Measurements from ENCODE around the gene SLC16A11.

The SLC16A11 gene

DNA sequence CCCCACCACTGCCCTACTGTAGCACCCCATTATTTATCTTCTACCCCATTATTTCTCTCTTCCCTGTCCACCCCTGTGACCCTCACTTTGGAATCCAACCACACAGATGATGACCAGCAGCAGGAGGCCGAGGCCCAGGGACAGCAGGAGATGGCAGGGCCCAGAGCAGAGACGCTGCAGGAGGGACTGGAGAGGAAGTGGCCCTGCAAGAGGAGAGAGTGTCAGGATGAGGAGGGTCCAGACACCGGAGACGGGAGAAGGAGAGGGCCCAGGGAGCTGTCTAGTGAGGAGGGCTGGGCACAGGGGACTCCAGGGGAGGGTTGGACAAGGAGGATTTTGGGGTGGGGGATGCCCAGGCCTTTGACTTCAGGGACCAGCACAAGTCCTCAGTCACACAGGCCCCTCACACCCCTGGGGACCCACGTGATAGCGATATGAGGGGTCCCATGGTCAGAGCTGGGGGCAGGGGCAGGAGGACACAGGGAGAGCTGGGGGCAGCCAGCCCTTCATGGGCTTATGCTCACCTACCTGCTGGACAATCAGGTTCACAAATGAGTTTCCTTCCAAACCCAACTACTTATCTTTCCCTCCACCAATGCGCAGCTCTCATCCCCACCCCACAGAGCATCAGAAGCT is 34.1 kb upstream of the SLC16A11 start:
- H3K79me2 ChIP-seq (ENCODE audit: insufficient read depth, low read length) = no peaks in the 10 kb centered on the region
- no peak overlapping the region for H3K27ac ChIP-seq (ENCODE audit: low read depth, low read length, poor library complexity, severe bottlenecking)
- no peaks in the 10 kb centered on the region for H3K9me3 ChIP-seq (ENCODE audit: low read length)
- no peaks in the 10 kb centered on the region for H3K9me2 ChIP-seq (ENCODE audit: low read depth, low read length)
- no peaks in the 10 kb centered on the region for H4K20me1 ChIP-seq (ENCODE audit: insufficient read depth, low read length)
- H3K4me1 ChIP-seq (ENCODE audit: insufficient read depth, low read length, severe bottlenecking) = no peaks in the 10 kb centered on the region
- H3K9ac ChIP-seq (ENCODE audit: low read length) = no peak overlapping the region
- peaks cover 2% of the 10 kb centered on the region; the same call in 1 of the 2 replicates for H3K27me3 ChIP-seq (ENCODE audit: insufficient read depth, low read length)
- TF ChIP-seq CTCF (IDR thresholded peaks at IDR 0.05; ENCODE audit: low read length) = no peak
- no peak for TF ChIP-seq EZH2 (IDR thresholded peaks at IDR 0.05; ENCODE audit: borderline replicate concordance, low read length)
- no peak overlapping the region for H3K4me2 ChIP-seq (ENCODE audit: low read length)
- H3F3A ChIP-seq (ENCODE audit: insufficient read depth, low read length) = no peaks in the 10 kb centered on the region
- H3K36me3 ChIP-seq (ENCODE audit: insufficient read depth, low read length) = no peaks in the 10 kb centered on the region
- H3K4me3 ChIP-seq (ENCODE audit: low read depth, low read length, poor library complexity, severe bottlenecking) = no peak overlapping the region
- H2AFZ ChIP-seq (ENCODE audit: low read length) = no peak overlapping the region

- no peak overlapping the region for H3K27ac ChIP-seq (ENCODE audit: low read depth, low read length, poor library complexity, severe bottlenecking)
- no peak overlapping the region for H2AFZ ChIP-seq (ENCODE audit: low read length)
- no peaks in the 10 kb centered on the region for H3K9me2 ChIP-seq (ENCODE audit: low read depth, low read length)
- H3K79me2 ChIP-seq (ENCODE audit: insufficient read depth, low read length) = no peaks in the 10 kb centered on the region
- no peak overlapping the region for H3K9ac ChIP-seq (ENCODE audit: low read length)
- H3F3A ChIP-seq (ENCODE audit: insufficient read depth, low read length) = no peaks in the 10 kb centered on the region
- no peak for TF ChIP-seq EZH2 (IDR thresholded peaks at IDR 0.05; ENCODE audit: borderline replicate concordance, low read length)
- H3K4me2 ChIP-seq (ENCODE audit: low read length) = no peak overlapping the region
- no peaks in the 10 kb centered on the region for H3K9me3 ChIP-seq (ENCODE audit: low read length)
- no peaks in the 10 kb centered on the region for H3K4me1 ChIP-seq (ENCODE audit: insufficient read depth, low read length, severe bottlenecking)
- H3K4me3 ChIP-seq (ENCODE audit: low read depth, low read length, poor library complexity, severe bottlenecking) = no peak overlapping the region
- no peaks in the 10 kb centered on the region for H3K36me3 ChIP-seq (ENCODE audit: insufficient read depth, low read length)
- H4K20me1 ChIP-seq (ENCODE audit: insufficient read depth, low read length) = no peaks in the 10 kb centered on the region
- H3K27me3 ChIP-seq (ENCODE audit: insufficient read depth, low read length) = peaks cover 2% of the 10 kb centered on the region; the same call in 1 of the 2 replicates
Measured at GRCh38 chr17:7074931-7075330, 31.0 kb upstream of the SLC16A11 start.

- TF ChIP-seq EZH2 (IDR thresholded peaks at IDR 0.05; ENCODE audit: borderline replicate concordance, low read length) (no peak), CTCF (IDR thresholded peaks at IDR 0.05; ENCODE audit: low read length) (no peak)
- H3K27me3 ChIP-seq (ENCODE audit: insufficient read depth, low read length) = peaks cover 8% of the 10 kb centered on the region; the same call in 1 of the 2 replicates
- no peaks in the 10 kb centered on the region for H3F3A ChIP-seq (ENCODE audit: insufficient read depth, low read length)
- no peak overlapping the region for H3K9ac ChIP-seq (ENCODE audit: low read length)
- no peaks in the 10 kb centered on the region for H3K79me2 ChIP-seq (ENCODE audit: insufficient read depth, low read length)
- no peaks in the 10 kb centered on the region; the same call in 1 of the 2 replicates for H3K36me3 ChIP-seq (ENCODE audit: insufficient read depth, low read length)
- H4K20me1 ChIP-seq (ENCODE audit: insufficient read depth, low read length) = no peaks in the 10 kb centered on the region
- H3K9me3 ChIP-seq (ENCODE audit: low read length) = no peaks in the 10 kb centered on the region
- no peak overlapping the region for H3K4me2 ChIP-seq (ENCODE audit: low read length)
- no peaks in the 10 kb centered on the region for H3K9me2 ChIP-seq (ENCODE audit: low read depth, low read length)
- H3K4me3 ChIP-seq (ENCODE audit: low read depth, low read length, poor library complexity, severe bottlenecking) = no peak overlapping the region
- no peak overlapping the region for H2AFZ ChIP-seq (ENCODE audit: low read length)
- H3K4me1 ChIP-seq (ENCODE audit: insufficient read depth, low read length, severe bottlenecking) = no peaks in the 10 kb centered on the region
- H3K27ac ChIP-seq (ENCODE audit: low read depth, low read length, poor library complexity, severe bottlenecking) = no peak overlapping the region
Measured at GRCh38 chr17:7072406-7072805, 28.5 kb upstream of the SLC16A11 start.

DNA sequence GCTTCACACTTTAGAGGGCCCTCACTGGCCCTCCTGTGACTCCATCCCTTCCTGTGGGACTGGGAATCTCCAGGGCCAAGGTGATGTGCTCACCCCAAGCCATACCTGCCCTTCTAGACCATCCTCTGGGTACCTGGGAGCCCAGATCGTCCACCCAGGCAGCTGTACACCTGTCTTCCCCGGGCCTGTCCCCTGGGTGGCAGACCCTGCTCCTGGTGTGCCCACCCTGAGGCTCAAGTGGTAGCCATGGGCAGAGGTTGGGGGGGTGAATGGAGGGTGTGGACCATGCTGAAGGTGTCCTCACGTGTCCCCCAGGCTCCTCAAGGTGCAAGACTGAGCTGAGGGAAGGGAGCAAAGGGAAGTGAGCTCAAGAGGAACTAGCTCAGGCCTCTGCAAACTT is 26.8 kb upstream of the SLC16A11 start:
- no peak overlapping the region for H3K9ac ChIP-seq (ENCODE audit: low read length)
- H3K27ac ChIP-seq (ENCODE audit: low read depth, low read length, poor library complexity, severe bottlenecking) = no peak overlapping the region
- H3K4me1 ChIP-seq (ENCODE audit: insufficient read depth, low read length, severe bottlenecking) = no peaks in the 10 kb centered on the region
- H3K4me2 ChIP-seq (ENCODE audit: low read length) = no peak overlapping the region
- H3K9me3 ChIP-seq (ENCODE audit: low read length) = no peaks in the 10 kb centered on the region
- no peak overlapping the region for H3K4me3 ChIP-seq (ENCODE audit: low read depth, low read length, poor library complexity, severe bottlenecking)
- H4K20me1 ChIP-seq (ENCODE audit: insufficient read depth, low read length) = no peaks in the 10 kb centered on the region
- H3K36me3 ChIP-seq (ENCODE audit: insufficient read depth, low read length) = no peaks in the 10 kb centered on the region; the same call in 1 of the 2 replicates
- H3K9me2 ChIP-seq (ENCODE audit: low read depth, low read length) = no peaks in the 10 kb centered on the region
- H3K79me2 ChIP-seq (ENCODE audit: insufficient read depth, low read length) = no peaks in the 10 kb centered on the region
- H3K27me3 ChIP-seq (ENCODE audit: insufficient read depth, low read length) = peaks cover 6% of the 10 kb centered on the region; the same call in 1 of the 2 replicates
- no peaks in the 10 kb centered on the region for H3F3A ChIP-seq (ENCODE audit: insufficient read depth, low read length)
- no peak overlapping the region for H2AFZ ChIP-seq (ENCODE audit: low read length)
- TF ChIP-seq EZH2 (IDR thresholded peaks at IDR 0.05; ENCODE audit: borderline replicate concordance, low read length) (no peak), CTCF (IDR thresholded peaks at IDR 0.05; ENCODE audit: low read length) (no peak)
